ENCODE measurements around the gene TMEM245. TPM values are rescaled to one million over a fixed set of nuclear protein-coding genes. Genes with fewer than 3 reads are reported as not detected.

The TMEM245 gene
- total and polyA plus RNA-seq, 10 of the 15 experiments (the other 5 are each of a cell fraction or from before 2014, with no cell fraction given): 7.4 to 36.1 (median 19.0) TPM

- TF ChIP-seq IKZF2 (IDR thresholded peaks at IDR 0.05) (no peak), ZNF24 (IDR thresholded peaks at IDR 0.05) (no peak), ZBED1 (IDR thresholded peaks at IDR 0.05; ENCODE audit: borderline replicate concordance) (no peak)
Observed at GRCh38 chr9:109020113-109020512, 99.6 kb downstream of the TMEM245 start (continued).

- H3K9ac ChIP-seq (ENCODE audit: control insufficient read depth, insufficient read depth, low read length): no peak overlapping the region
- ATAC-seq (no peak), FAIRE-seq (no peak), DNase-seq (ENCODE audit: low read depth, low spot score) (no peak)
- WGBS (ENCODE audit: insufficient coverage, insufficient replicate concordance, low lambda C conversion rate, missing lambda C conversion rate): 85% methylated on average over 3 of the region's 3 CpGs
- in situ Hi-C loops (cut with MboI) (loop anchor here (5.0 kb wide), 1 partner anchor 52 kb away; no protein-coding TSS in a partner anchor), intact Hi-C loops (cut with micrococcal nuclease; ENCODE audit: unreplicated experiment) (loop anchor here (10.0 kb wide), 1 partner anchor 395 kb away; no protein-coding TSS in a partner anchor)
- SMC1A ChIA-PET (ENCODE audit: uncharacterized antibody, unreplicated experiment): interaction anchor here (1.0 to 2.8 kb wide), 2 partner anchors 12 to 14 kb away, joined by 5 to 8 read pairs; no protein-coding TSS in a partner anchor
- H3K79me2 ChIP-seq (ENCODE audit: control insufficient read depth, insufficient read depth, low read length): no peaks in the 10 kb centered on the region
- POLR2A ChIA-PET: interaction anchor here (1.2 kb wide), 1 partner anchor 9 kb away, joined by 3 read pairs; no protein-coding TSS in a partner anchor
- H3K27me3 ChIP-seq (replicated peaks in 1 of 2; ENCODE audit: control insufficient read depth in 2 of 2, insufficient read depth in 2 of 2, low read length in 1 of 2): no peaks in the 10 kb centered on the region
- no peaks in the 10 kb centered on the region for H3K9me3 ChIP-seq (replicated peaks; ENCODE audit: control insufficient read depth, insufficient read depth, low read length)
- no peak overlapping the region for H3K4me3 ChIP-seq
- CTCF ChIA-PET: interaction anchor here (0.7 kb wide), 1 partner anchor 73 kb away, joined by 3 read pairs; no protein-coding TSS in a partner anchor
- peaks cover 13% of the 10 kb centered on the region for H3K4me1 ChIP-seq (ENCODE audit: control insufficient read depth, insufficient read depth, low read length)
- no peak overlapping the region for H3K4me2 ChIP-seq (ENCODE audit: control insufficient read depth, insufficient read depth)
- H3K27ac ChIP-seq (ENCODE audit: control insufficient read depth, insufficient read depth): no peak overlapping the region
- no TSS peak for BruUV-seq (replicated peaks)
- H4K20me1 ChIP-seq (ENCODE audit: control insufficient read depth, insufficient read depth): no peaks in the 10 kb centered on the region
- H2AFZ ChIP-seq (ENCODE audit: control insufficient read depth, low read depth, low read length): no peak overlapping the region
- TF ChIP-seq USF1 (IDR thresholded peaks at IDR 0.05; ENCODE audit: borderline replicate concordance, extremely low read length, insufficient read depth, low read depth, low read length) (no peak), KDM1A (IDR thresholded peaks at IDR 0.05; ENCODE audit: borderline replicate concordance) (no peak), EED (IDR thresholded peaks at IDR 0.05; ENCODE audit: low read depth) (no peak), NFYA (IDR thresholded peaks at IDR 0.05; ENCODE audit: borderline replicate concordance, low read depth, low read length) (no peak)
- RAD21 ChIA-PET (ENCODE audit: unreplicated experiment): no interaction called here
- H3K36me3 ChIP-seq (ENCODE audit: control insufficient read depth in 2 of 2, insufficient read depth in 2 of 2, low read length in 1 of 2): peaks cover 0 to 2% of the 10 kb centered on the region in 2 experiments; a peak in 2 of 4 replicates
Observed at GRCh38 chr9:109019420-109019819, 100.3 kb downstream of the TMEM245 start.
